ENCODE data around the gene PCSK5.

GRCh38 chr9:76013809-76014208 lies 123.3 kb downstream of the PCSK5 start:
- TF ChIP-seq CTCF (conservative IDR thresholded peaks at IDR 0.05; ENCODE audit: low read depth, low read length) = no peak
- no peak for TF ChIP-seq EZH2 (IDR thresholded peaks at IDR 0.05; ENCODE audit: borderline replicate concordance, low read depth, low read length, poor library complexity, severe bottlenecking)

Measured in A673 (cell line).